Hair follicle dermal papilla cell (primary cell): ENCODE data around the gene TFG. TPM values are rescaled to one million over a fixed set of nuclear protein-coding genes. Genes with fewer than 3 reads are reported as not detected.

ENCODE experiments used
- total RNA-seq: library from RNA; depleted of rRNA; stranded (reverse); fragments of >200 nt; gene quantifications from 2 replicates; pipeline ENCODE4 v1.2.3, GENCODE V29; 2012

TFG gene
- 119 and 121 TPM in 2 replicates for total RNA-seq

GRCh38 chr3:100708989-100709841 is at the start of gene TFG:
Gene TFG (plus strand): TSS chr3:100709494. CDS start chr3:100713686, 4,192 bp downstream.

Other genes with a start within 250 kb of the TFG start
- 48.7 and 62.5 TPM in 2 replicates for gene TMEM45A, start 216.9 kb upstream of the TFG start, total RNA-seq
- not detected in 2 replicates for gene ADGRG7, start 99.9 kb upstream of the TFG start, total RNA-seq